OCI-LY3 (cell line): ENCODE results near the gene TTPAL.

Experiments
- CTCF ChIP-seq: fragments of 200-600, 300-600 bp; sonication (generic); IDR thresholded peaks from 2 replicates; pipeline ENCODE4 v1.5.1; 2014; ENCODE audit warnings: antibody characterized with exemption, low read length, low read depth
- EZH2phosphoT487 ChIP-seq: fragments of 200-600 bp; shearing (Covaris generic); IDR thresholded peaks from 2 replicates; pipeline ENCODE4 v1.6.1; 2018; ENCODE audit warnings: antibody characterized with exemption, mixed run types, low read depth

GRCh38 chr20:44461803-44462174 is 13.9 kb upstream of the TTPAL start:
- TF ChIP-seq CTCF (no peak), EZH2phosphoT487 (no peak)
